GM12873 (cell line): ENCODE results near the gene PRMT7.

Experiments
- CTCF ChIP-seq: IDR thresholded peaks from 2 replicates; pipeline ENCODE4 v1.5.1; 2012; ENCODE audit warnings: low read depth, mild to moderate bottlenecking, moderate library complexity, low read length, control low read depth; ENCODE audit not compliant: insufficient read depth; ENCODE audit errors: missing control alignments

PRMT7 gene

GRCh38 chr16:68367891-68368290 is 57.1 kb downstream of the PRMT7 start:
- no peak for TF ChIP-seq CTCF

- TF ChIP-seq CTCF, result no peak
Observed at GRCh38 chr16:68368301-68368888, 57.6 kb downstream of the PRMT7 start.

DNA sequence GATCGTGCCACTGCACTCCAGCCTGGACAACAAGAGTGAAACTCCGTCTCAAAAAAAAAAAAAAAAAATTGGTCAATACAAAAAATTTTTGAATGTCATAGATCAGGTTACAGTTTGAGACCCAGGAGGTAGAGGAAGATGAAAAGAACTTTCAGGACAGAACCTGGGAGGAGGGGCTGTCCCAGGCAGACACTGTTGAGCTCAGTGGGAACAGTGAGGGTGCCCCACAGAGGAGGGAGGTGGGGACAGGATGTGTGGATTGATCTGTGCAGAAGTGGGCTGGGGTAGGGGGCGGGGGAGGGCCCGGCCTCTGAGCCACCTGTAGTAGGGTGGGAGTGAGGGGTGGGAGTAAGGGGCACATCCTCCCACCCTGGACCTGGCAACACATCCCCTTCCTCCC is 58.3 kb downstream of the PRMT7 start:
- TF ChIP-seq CTCF, result no peak

DNA sequence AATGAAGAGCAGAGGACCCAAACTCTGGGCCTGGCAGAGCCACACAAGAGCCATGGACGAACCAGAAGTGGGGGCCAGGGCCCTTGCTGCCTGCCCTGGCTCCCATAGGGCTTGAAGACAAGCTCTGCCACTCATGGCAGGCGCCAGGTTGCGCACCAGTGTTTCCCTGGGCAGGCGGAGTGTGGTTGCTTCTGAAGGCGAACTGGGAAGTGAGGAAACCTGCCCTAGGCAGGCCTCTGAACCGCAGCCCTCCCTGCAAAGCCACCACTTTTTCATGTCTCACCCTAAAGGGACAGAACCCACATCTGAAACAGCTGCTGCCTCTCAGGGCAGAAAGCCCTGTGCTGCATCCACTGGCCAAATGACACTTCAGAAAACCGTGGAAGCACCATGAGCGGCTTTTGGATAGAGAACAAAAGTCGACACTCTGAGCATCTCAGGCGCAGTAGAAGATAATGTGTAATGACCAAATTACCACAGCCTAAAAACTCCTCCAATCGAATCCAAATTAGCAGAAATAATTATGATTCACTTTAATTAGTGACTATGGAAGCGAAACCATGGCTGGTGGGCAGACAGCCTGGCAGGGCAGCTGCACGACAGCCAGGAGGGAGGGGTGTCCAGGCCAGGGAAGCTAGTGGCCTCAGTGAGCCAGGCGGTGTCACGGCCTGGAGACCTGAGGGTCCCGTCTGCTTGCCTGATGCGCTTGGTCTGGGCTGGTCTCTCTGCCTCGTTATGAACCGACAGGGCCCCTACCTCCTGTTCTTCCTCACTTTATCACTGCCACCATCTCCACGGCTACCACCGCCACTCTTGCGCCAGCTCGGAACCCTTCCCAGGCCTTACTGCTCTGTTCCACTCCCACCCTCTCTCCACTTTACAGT is 59.1 kb downstream of the PRMT7 start:
- no peak for TF ChIP-seq CTCF

DNA sequence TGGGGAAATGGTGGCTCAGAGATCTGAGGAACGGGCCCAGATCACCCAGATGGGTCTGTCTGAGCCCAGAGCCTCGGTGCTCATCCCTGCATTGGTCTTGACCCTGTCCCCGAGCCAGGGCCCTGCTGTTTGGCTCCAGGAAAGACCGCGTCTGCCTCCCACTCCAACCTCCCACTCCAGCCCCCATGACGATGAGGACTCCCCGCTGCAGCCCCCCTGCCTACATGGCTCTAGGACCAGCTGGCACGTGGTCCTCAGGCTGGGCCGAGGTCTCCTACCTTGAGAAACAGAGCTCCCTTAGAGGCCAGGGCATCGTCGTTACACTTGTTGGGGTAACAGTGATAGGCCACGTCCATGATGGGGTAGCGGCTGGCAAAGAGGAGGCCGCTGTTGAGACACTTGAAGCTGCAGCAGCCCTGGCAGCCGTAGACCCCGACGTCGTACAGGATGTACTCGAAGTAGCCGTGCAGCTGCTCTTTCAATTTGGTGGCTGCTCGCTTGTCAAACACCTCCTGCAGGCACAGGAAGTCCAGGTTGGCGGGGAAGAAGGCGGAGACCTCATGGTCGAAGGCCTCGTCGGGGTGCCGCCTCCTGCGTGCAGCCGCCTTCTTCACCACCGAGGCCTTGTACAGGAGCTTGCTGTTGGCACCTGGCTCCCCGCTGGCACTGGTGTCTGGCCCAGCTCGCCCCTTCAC is 59.9 kb downstream of the PRMT7 start:
- no peak for TF ChIP-seq CTCF

DNA sequence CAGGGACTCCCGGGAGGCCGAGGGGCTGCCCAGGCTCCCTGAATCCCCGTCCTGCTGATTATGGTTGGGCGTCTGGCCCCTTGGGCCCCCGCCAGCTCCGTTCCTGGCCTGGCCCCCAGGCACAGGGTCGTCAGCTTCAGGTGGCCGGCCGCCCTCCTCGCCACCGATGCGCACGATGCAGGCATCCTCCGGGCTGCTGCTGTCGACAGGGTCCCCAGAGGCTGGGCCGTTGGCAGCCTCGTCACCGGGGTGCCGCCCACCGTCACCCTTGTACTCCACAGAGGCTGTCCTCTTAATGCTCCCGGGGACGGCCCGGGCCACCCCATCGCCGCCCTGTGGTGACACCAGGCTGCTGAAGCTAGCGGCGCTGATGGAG is 60.4 kb downstream of the PRMT7 start:
- TF ChIP-seq CTCF, result no peak

GRCh38 chr16:68371706-68372380 is 61.0 kb downstream of the PRMT7 start:
- TF ChIP-seq CTCF, result no peak
